C4-2B (cell line): ENCODE measurements around the gene RNPEPL1.

Experiments used
- CTCF ChIP-seq: fragments of 450-650 bp; conservative IDR thresholded peaks from 2 replicates; pipeline ENCODE4 v1.5.1; 2017; ENCODE audit warnings: mild to moderate bottlenecking
- ZFX ChIP-seq: fragments of 450-650 bp; IDR thresholded peaks from 2 replicates; pipeline ENCODE4 v1.6.1; 2017

DNA sequence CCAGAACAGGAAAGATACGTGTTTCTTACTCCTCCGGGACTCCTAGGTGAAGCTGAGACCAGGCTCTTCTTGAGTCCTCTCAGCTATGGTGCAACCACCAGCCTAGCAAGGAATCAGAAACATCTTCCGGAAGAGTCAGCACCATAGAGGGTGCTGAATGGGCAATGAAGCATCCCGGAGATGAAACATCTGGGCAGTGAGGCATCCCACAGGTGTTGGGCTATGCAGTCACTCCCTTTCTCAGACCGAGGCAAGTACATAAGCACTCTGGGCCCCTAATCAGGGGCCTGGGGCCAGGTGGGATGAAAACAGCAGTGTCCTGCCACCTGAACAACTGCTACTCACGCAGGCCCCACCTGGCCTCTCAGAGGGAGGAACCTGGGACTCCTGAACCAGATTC lies 16.8 kb downstream of the RNPEPL1 start:
- TF ChIP-seq CTCF = no peak
- no peak for TF ChIP-seq ZFX
